Smooth muscle cell (in vitro differentiated cells): Measurements from ENCODE around the gene ADGRD2. TPM values are rescaled to one million over a fixed set of nuclear protein-coding genes. Genes with fewer than 3 reads are reported as not detected.

Source experiments
- DNase-seq: peaks from one replicate; lab custom pipeline; 2025; ENCODE audit not compliant: unreplicated experiment; lab: John Stamatoyannopoulos, UW
- H2AFZ ChIP-seq: fragments of 200-600 bp; sonication (generic); 2 replicates; pipeline ENCODE4 v1.6.0; 2016; ENCODE audit warnings: antibody characterized with exemption, low read depth, mild to moderate bottlenecking
- H3F3A ChIP-seq: fragments of 200-600 bp; sonication (generic); 2 replicates; pipeline ENCODE4 v1.6.0; 2017; ENCODE audit warnings: antibody characterized with exemption, low read depth
- H3K27ac ChIP-seq: fragments of 200-600 bp; sonication (generic); 2 replicates; pipeline ENCODE4 v1.5.1; 2016; ENCODE audit warnings: low read depth, mild to moderate bottlenecking
- H3K27me3 ChIP-seq: fragments of 200-600 bp; sonication (generic); 2 replicates; pipeline ENCODE4 v1.6.1; 2016; ENCODE audit warnings: low read depth, mild to moderate bottlenecking
- H3K36me3 ChIP-seq: fragments of 200-600 bp; sonication (generic); 2 replicates; pipeline ENCODE4 v1.5.1; 2016; ENCODE audit warnings: low read depth
- H3K4me1 ChIP-seq: fragments of 200-600 bp; sonication (generic); 2 replicates; pipeline ENCODE4 v1.5.1; 2016; ENCODE audit warnings: low read depth
- H3K4me2 ChIP-seq: fragments of 200-600 bp; sonication (generic); 2 replicates; pipeline ENCODE4 v1.6.0; 2016; ENCODE audit warnings: mild to moderate bottlenecking
- H3K4me3 ChIP-seq: fragments of 200-600 bp; sonication (generic); 2 replicates; pipeline ENCODE4 v1.5.1; 2016; ENCODE audit warnings: mild to moderate bottlenecking
- H3K79me2 ChIP-seq: fragments of 200-600 bp; sonication (generic); 2 replicates; pipeline ENCODE4 v1.6.0; 2016; ENCODE audit warnings: low read depth, mild to moderate bottlenecking
- H3K9ac ChIP-seq: fragments of 200-600 bp; sonication (generic); 2 replicates; pipeline ENCODE4 v1.6.0; 2016; ENCODE audit warnings: low read depth
- H3K9me3 ChIP-seq: fragments of 200-600 bp; sonication (generic); replicated peaks from 2 replicates; pipeline ENCODE4 v1.5.1; 2016; ENCODE audit warnings: low read depth
- H4K20me1 ChIP-seq: fragments of 200-600 bp; sonication (generic); 2 replicates; pipeline ENCODE4 v1.6.0; 2016; ENCODE audit warnings: low read depth
- CTCF ChIP-seq: fragments of 200-600 bp; sonication (generic); IDR thresholded peaks from 2 replicates; pipeline ENCODE4 v1.5.1; 2017; ENCODE audit warnings: borderline replicate concordance, mild to moderate bottlenecking, antibody characterized with exemption; ENCODE audit not compliant: insufficient read depth, poor library complexity, severe bottlenecking
- WGBS: methylation state at CpG from one replicate; pipeline ENCODE4 v1.1.7; 2016; ENCODE audit warnings: low lambda C conversion rate; 5-methylcytosine and 5-hydroxymethylcytosine counted together
- polyA plus RNA-seq: library from polyadenylated mRNA; unstranded; fragments of >200 nt; fragmentation: Nextera tagmentation; extraction: Ambion mirVana; gene quantifications from 2 replicates; pipeline ENCODE4 v1.2.1, GENCODE V29; 2016
- total RNA-seq: library from RNA; depleted of rRNA; stranded (reverse); fragments of >200 nt; gene quantifications from 2 replicates; pipeline ENCODE4 v1.2.3, GENCODE V29; 2014

Gene ADGRD2
- total and polyA plus RNA-seq, 2 experiments from 2014 or later: not detected

- Histone ChIP-seq H3K79me2 (no peaks in the 10 kb centered on the region), H3K4me2 (no peak overlapping the region), H3K9ac (no peak overlapping the region), H3F3A (no peaks in the 10 kb centered on the region), H3K4me1 (no peaks in the 10 kb centered on the region), H3K27ac (no peak overlapping the region), H3K4me3 (no peak overlapping the region), H2AFZ (no peak overlapping the region), H3K27me3 (no peaks in the 10 kb centered on the region), H4K20me1 (no peaks in the 10 kb centered on the region), H3K9me3 (no peaks in the 10 kb centered on the region), H3K36me3 (no peaks in the 10 kb centered on the region)
- no peak for DNase-seq
- TF ChIP-seq CTCF: no peak
Measured at GRCh38 chr9:124436320-124436719, 13.9 kb upstream of the ADGRD2 start.

GRCh38 chr9:124437086-124437485 is 13.2 kb upstream of the ADGRD2 start:
- H3F3A ChIP-seq: no peaks in the 10 kb centered on the region
- H3K27ac ChIP-seq: no peak overlapping the region
- H3K79me2 ChIP-seq: no peaks in the 10 kb centered on the region
- no peaks in the 10 kb centered on the region for H4K20me1 ChIP-seq
- no peaks in the 10 kb centered on the region for H3K27me3 ChIP-seq
- H3K4me2 ChIP-seq: no peak overlapping the region
- no peak for TF ChIP-seq CTCF
- no peak overlapping the region for H2AFZ ChIP-seq
- H3K36me3 ChIP-seq: no peaks in the 10 kb centered on the region
- no peak overlapping the region for H3K9ac ChIP-seq
- no peaks in the 10 kb centered on the region for H3K9me3 ChIP-seq
- no peaks in the 10 kb centered on the region for H3K4me1 ChIP-seq
- WGBS: 96% methylated on average over 3 of the region's 3 CpGs
- H3K4me3 ChIP-seq: no peak overlapping the region
- no peak for DNase-seq

DNA sequence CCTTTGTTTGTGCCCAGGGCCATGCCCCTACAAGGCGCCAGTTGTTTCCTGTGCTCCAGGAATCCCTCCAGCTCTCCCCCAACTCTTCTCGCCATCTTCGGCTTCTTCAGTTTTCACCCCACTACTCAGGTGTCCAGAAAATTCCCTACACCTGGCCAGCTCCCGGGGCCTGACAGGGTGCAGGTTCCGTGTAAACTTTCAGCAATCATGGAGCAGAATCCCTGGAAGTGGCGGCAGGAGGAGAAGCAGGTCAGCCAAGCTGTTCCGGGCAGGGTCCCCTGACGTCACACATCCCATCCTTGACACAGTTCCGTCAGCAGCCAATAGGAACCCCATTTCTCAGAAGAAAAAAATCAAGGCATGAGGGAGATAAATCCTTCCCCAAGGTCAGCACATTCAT is 12.2 kb upstream of the ADGRD2 start:
- H3K9ac ChIP-seq: no peak overlapping the region
- no peaks in the 10 kb centered on the region for H3F3A ChIP-seq
- H3K4me1 ChIP-seq: no peaks in the 10 kb centered on the region
- H3K36me3 ChIP-seq: no peaks in the 10 kb centered on the region
- H4K20me1 ChIP-seq: no peaks in the 10 kb centered on the region
- no peaks in the 10 kb centered on the region for H3K27me3 ChIP-seq
- H3K27ac ChIP-seq: no peak overlapping the region
- H3K9me3 ChIP-seq: no peaks in the 10 kb centered on the region
- no peak overlapping the region for H3K4me3 ChIP-seq
- WGBS: 94% methylated on average over 9 of the region's 9 CpGs
- no peaks in the 10 kb centered on the region for H3K79me2 ChIP-seq
- no peak for TF ChIP-seq CTCF
- no peak for DNase-seq
- no peak overlapping the region for H3K4me2 ChIP-seq
- H2AFZ ChIP-seq: no peak overlapping the region

DNA sequence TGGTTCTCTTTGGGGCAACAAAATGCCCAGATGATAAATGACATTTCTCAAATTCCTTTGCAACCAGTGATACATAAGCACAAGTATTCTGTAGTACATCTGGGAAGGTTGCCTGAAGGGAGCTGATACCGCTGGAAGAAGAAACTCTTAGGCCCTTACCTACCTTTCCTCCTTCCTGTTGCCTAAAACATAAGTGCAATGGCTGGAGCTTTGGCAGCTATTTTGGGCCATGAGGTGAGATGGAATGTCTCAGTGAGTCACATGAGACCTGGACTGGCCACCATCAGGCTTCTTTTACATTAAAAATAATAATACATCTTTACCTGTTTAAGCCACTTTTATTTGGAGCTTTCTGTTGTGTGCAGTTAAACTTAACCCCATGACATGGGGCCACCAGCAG is 11.2 kb upstream of the ADGRD2 start:
- H3F3A ChIP-seq: no peaks in the 10 kb centered on the region
- WGBS: 96% methylated on average over 1 of the region's 1 CpG
- no peak overlapping the region for H3K27ac ChIP-seq
- H3K4me2 ChIP-seq: no peak overlapping the region
- H3K36me3 ChIP-seq: no peaks in the 10 kb centered on the region
- H4K20me1 ChIP-seq: no peaks in the 10 kb centered on the region
- DNase-seq: no peak
- no peak overlapping the region for H3K9ac ChIP-seq
- H3K4me3 ChIP-seq: no peak overlapping the region
- no peak overlapping the region for H2AFZ ChIP-seq
- TF ChIP-seq CTCF: no peak
- no peaks in the 10 kb centered on the region for H3K79me2 ChIP-seq
- no peaks in the 10 kb centered on the region for H3K4me1 ChIP-seq
- H3K9me3 ChIP-seq: no peaks in the 10 kb centered on the region
- no peaks in the 10 kb centered on the region for H3K27me3 ChIP-seq
